ENCODE results near the gene MSANTD2.

DNA sequence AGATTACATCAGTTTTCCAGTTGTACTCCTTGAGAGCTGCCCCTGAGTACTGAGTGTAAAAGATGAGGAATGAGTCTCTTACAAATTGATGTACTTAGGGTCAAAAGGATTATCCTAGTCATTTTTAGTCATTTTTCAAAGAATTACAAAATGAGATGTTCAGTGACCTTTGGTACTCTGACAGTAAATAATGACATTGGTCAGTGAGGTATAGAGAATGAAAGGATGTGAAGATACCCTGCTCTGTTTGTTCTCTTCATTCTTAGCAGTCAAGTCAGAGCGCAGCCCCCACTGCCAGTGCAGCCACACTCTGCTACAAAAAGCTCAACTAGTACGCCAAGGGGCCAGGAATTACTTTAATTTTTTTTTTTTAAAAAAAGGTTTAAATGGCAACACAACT lies 34.0 kb downstream of the MSANTD2 start:
- TF ChIP-seq ISL1 (CRISPR knock-in tag; IDR thresholded peaks at IDR 0.05) (no peak), ZFP3 (CRISPR knock-in tag; IDR thresholded peaks at IDR 0.05) (no peak), ESRRG (CRISPR knock-in tag; IDR thresholded peaks at IDR 0.05) (no peak), ZNF8 (CRISPR knock-in tag; IDR thresholded peaks at IDR 0.05) (no peak), ZNF70 (CRISPR knock-in tag; IDR thresholded peaks at IDR 0.05) (no peak), RARB (CRISPR knock-in tag; IDR thresholded peaks at IDR 0.05) (no peak), POU6F1 (CRISPR knock-in tag; IDR thresholded peaks at IDR 0.05; ENCODE audit: borderline replicate concordance, low read depth) (no peak)
- TF ChIP-seq, protein P1, sequence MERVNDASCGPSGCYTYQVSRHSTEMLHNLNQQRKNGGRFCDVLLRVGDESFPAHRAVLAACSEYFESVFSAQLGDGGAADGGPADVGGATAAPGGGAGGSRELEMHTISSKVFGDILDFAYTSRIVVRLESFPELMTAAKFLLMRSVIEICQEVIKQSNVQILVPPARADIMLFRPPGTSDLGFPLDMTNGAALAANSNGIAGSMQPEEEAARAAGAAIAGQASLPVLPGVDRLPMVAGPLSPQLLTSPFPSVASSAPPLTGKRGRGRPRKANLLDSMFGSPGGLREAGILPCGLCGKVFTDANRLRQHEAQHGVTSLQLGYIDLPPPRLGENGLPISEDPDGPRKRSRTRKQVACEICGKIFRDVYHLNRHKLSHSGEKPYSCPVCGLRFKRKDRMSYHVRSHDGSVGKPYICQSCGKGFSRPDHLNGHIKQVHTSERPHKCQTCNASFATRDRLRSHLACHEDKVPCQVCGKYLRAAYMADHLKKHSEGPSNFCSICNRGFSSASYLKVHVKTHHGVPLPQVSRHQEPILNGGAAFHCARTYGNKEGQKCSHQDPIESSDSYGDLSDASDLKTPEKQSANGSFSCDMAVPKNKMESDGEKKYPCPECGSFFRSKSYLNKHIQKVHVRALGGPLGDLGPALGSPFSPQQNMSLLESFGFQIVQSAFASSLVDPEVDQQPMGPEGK (CRISPR knock-in tag; IDR thresholded peaks at IDR 0.05; ENCODE audit: borderline replicate concordance) = no peak

Data from SK-N-SH treated with all-trans-retinoic acid at 6 μM for 48 hours (cell line).